OCI-LY3 (cell line): ENCODE data around the gene C12orf43.

Experiments
- EZH2phosphoT487 ChIP-seq: fragments of 200-600 bp; shearing (Covaris generic); IDR thresholded peaks from 2 replicates; pipeline ENCODE4 v1.6.1; 2018; ENCODE audit warnings: antibody characterized with exemption, mixed run types, low read depth
- TF ChIP-seq, protein P1 (sequence below): fragments of 200-600, 300-600 bp; sonication (generic); IDR thresholded peaks from 2 replicates; pipeline ENCODE4 v1.5.1; 2014; ENCODE audit warnings: antibody characterized with exemption, low read length, low read depth

- TF ChIP-seq, protein P1, sequence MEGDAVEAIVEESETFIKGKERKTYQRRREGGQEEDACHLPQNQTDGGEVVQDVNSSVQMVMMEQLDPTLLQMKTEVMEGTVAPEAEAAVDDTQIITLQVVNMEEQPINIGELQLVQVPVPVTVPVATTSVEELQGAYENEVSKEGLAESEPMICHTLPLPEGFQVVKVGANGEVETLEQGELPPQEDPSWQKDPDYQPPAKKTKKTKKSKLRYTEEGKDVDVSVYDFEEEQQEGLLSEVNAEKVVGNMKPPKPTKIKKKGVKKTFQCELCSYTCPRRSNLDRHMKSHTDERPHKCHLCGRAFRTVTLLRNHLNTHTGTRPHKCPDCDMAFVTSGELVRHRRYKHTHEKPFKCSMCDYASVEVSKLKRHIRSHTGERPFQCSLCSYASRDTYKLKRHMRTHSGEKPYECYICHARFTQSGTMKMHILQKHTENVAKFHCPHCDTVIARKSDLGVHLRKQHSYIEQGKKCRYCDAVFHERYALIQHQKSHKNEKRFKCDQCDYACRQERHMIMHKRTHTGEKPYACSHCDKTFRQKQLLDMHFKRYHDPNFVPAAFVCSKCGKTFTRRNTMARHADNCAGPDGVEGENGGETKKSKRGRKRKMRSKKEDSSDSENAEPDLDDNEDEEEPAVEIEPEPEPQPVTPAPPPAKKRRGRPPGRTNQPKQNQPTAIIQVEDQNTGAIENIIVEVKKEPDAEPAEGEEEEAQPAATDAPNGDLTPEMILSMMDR, result peak; percentile 26
- no peak for TF ChIP-seq EZH2phosphoT487
Observed at GRCh38 chr12:121013715-121014114, 2.6 kb downstream of the C12orf43 start.
